GM18867 (cell line): ENCODE measurements around the gene RASSF8.
"Not testable (repeated sequence)": the region's sequence is repeated elsewhere in the genome, so short reads cannot be mapped to it uniquely, and the experiment has no call there.

ENCODE experiments used
- ATAC-seq: cut with Tn5 transposase; IDR thresholded peaks from one replicate; pipeline ENCODE4 v1.9.1; 2021; ENCODE audit warnings: mild to moderate bottlenecking, moderate library complexity; ENCODE audit not compliant: unreplicated experiment

RASSF8 gene

DNA sequence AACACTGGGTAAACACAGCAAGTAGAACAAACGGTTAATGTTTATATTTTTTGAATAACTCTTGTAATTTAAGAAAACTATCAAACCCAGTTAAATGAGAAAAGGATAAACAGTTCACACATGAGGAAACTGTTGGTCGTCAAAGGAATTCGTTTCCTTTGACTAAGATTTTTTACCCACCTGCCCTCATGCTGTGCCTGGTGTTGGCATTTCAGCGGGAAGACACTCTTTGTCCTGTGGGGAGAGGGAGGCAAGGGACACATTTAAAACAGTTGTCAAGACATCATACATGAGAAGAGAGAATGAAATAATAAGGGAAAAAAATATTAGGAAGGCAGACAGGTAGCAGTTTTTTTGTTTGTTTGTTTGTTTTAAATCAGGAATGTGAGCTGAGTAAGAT lies 95.9 kb downstream of the RASSF8 start:
- ATAC-seq = no peak

DNA sequence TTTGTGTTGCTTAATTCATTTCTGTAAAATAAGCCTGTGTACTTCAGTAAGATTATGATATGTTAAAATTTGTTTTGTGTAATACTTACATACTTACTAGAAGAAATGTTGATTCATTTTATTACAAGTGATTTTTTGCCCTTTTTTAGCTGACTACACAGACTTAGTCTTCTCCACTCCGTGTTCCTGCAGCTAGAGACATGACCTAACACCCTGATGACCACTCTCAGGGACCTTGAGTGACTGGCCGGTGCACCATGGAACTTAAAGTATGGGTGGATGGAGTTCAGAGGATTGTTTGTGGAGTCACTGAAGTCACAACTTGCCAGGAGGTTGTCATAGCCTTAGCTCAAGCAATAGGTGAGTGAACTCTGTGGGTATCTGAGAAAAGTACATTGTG lies 96.6 kb downstream of the RASSF8 start:
- no peak for ATAC-seq

DNA sequence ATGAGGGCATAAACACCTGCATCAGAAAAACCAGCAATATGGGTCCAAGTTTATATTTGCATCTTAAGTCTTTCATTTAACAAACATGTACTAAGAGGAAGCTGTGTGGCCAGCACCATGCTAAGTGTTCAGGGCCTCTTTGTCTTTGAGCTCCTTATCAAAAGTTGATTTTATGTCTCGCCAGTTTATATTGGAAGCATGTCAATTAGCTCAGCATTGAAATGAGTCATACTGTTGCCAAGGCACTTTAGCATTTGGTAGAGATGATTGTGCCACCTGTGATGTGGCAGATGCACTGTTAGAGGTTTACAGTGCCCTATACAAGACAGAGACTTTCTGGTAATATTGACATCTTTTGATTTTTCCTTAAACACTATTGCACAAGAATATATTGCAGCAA lies 97.9 kb downstream of the RASSF8 start:
- ATAC-seq = no peak

DNA sequence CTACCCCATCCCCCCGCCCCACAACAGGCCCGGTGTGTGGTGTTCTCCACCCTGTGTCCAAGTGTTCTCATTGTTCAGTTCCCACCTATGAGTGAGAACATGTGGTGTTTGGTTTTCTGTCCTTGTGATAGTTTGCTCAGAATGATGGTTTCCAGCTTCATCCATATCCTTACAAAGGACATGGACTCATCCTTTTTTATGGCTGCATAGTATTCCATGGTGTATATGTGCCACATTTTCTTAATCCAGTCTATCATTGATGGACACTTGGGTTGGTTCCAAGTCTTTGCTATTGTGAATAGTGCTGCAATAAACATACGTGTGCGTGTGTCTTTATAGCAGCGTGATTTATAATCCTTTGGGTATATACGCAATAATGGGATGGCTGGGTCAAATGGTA lies 98.8 kb downstream of the RASSF8 start:
- not testable (repeated sequence) for ATAC-seq

DNA sequence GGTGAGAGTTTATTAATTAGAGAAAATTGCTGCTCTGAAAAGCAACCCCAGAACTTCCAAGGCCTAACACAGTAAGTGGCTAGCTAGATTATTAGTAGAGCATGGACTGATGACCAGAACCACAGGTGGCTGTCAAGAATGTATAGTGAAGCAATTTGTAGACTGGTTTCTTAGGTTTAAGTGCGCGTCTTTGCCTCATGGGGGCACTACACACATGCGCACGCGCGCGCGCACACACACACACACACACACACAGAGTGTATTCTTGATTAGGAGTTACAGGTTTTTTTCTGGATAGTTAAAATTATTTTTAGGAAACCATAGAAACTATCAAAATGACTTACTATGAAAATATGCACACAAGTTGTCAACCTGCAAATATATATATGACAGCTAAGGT lies 99.8 kb downstream of the RASSF8 start:
- ATAC-seq = peak; percentile 38

DNA sequence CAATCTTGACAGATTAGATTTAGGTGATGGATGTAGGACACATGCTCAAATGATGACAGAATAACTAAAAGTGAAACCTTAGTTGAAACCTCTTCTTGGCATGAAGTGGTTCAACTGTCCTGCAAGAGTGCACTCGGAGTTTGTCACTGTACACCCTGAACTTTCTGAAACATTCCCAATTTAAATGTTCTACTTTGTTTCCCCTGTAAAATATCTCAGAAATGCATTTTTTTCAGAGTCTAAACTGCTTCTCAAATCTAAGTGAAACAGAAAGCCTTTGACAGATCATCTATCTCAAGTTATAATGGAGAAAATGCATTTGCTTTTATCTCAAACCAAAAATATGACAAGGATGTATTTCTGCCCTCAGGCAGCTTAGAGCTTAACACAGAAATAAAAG lies 100.3 kb downstream of the RASSF8 start:
- peak; percentile 74 for ATAC-seq

DNA sequence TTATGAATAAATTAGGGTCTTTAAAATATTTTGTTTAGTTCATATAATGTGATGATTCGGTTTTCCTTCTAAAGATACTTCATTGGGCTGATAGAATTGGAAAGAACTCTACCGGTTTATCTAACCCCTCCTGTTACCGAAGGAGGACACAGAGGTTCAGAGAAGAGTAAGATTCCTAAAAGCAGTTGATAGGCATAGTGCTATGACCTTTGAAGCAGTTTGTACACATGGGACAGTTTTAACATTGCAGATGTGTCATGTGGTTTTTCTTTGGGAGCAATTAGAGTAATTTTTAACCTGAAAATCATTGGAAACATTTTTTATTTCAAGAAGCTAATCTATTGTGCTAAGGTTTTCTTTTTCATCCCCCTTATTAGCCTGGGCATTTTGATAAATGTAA lies 103.5 kb downstream of the RASSF8 start:
- ATAC-seq = no peak

DNA sequence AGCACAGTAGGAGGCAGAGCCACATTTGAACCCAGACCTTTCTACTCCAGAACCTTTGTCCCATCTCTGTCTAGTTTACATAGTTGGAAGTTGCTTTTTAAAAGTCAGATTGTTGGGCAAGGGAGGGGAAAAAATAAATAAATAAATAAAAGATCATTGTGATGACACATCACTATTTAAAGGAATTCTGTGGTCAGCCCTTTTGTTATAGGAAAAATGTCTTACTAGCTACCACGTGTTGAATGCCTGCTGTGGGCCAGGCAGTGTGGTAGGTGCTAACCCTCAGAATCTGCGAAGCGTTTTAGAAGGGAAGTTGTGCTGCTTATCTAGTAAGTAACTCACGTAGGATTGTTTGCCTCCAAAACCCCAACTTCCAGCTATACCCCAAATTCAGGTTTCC lies 104.1 kb downstream of the RASSF8 start:
- no peak for ATAC-seq

DNA sequence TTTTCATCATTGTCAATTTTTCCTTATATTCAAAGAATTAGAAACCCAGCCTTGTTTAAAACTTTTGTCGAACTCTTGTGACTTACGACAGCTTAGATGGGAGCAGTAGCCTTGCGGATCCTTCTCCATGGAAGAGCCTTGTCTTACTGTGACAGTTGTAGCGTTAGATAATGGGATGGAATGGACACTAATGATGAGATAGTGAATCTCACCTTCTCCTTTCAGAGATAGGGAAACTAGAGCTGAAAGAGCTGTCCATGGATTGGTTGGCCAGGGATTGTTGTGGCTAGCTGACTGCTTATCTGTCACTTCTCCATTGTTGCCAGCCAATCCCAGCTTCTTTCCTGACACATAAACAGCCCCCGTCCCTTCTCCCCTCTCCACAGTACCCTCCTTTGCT lies 107.0 kb downstream of the RASSF8 start:
- ATAC-seq = no peak

DNA sequence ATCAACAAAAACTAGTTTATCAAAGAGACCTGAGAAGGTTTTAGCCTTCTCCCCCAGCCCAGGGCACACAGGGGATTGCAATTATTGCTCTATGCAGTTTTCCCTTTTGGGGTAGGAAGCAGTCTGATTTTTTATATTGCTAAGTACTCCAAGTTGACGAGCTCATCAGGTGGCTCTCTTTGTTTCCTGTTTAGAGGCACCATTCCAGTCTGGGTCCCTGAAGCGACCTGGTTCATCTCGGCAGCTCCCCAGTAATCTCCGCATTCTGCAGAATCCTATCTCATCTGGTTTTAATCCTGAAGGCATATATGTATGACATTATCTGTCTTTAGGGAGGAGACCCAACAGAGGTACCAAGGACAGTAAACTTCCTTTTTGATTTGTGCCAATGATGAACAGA lies 110.0 kb downstream of the RASSF8 start:
- ATAC-seq = no peak

DNA sequence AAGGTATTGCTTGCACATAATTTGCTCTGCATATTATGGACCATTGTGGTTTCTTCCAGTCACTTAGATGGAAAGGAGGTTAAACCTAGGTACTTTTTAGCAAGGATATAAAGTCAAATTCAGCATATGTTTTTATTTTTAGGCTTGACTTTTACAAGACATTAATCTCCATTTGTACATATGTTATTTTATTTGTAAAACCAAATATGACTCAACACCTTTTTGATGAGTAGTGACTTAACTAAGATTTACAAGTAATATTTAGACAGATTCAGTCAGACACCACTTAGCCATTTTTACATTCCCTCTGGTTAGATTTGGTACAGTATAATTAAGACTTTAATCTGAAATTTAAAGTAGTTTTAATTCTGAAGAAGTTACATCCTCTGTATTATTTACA lies 111.3 kb downstream of the RASSF8 start:
- no peak for ATAC-seq

DNA sequence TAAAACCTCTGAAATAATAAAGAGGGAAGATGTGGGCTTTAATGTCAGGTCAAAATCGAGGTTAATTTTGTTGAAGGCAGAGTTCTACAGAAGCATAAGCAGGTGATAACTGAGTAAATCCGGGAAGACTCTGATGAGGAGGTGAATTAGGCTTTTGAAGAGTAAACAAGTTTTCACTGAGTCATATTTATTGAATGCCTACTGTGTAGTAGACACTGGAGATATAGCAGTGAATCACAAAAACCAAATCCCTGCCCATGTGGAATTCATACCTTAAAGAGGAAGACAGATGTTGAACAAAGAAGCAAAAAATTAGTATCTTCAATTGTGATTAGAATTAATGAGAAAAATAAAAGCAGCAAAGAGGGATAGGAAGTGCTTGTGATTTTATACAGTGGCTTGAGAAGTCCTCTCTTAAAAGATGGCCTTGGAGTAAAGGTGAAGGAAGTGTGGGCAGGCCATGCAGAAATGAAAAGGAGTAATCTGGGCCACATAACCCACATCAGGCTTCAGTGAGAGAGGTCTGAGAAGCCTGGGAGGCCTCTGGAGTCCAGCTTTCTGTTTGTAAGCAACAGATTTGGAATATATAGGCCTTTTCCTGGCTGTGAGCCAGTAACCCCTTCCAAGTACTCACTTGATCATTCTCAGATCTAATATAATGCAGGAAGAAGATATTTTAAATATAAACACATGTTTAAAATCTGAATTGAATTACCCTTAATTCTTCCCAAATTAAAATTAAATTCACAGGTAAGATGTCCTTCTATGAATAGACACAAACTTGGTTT lies 119.6 kb downstream of the RASSF8 start:
- no peak for ATAC-seq

DNA sequence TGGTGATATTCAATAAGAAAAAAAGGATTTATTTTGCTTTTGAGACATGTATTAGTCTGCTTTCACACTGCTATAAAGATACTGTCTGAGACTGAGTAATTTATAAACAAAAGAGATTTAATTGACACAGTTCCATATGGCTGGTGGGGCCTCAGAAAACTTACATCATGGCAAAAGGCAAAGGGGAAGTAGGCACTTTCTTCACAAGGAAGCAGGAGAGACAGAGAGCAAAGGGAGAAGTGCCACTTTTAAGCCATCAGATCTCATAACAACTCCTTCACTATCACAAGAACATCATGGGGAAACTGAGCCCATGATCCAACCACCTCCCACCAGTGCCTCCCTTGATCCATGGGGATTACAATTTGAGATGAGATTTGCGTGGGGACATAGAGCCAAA lies 122.4 kb downstream of the RASSF8 start:
- no peak for ATAC-seq

DNA sequence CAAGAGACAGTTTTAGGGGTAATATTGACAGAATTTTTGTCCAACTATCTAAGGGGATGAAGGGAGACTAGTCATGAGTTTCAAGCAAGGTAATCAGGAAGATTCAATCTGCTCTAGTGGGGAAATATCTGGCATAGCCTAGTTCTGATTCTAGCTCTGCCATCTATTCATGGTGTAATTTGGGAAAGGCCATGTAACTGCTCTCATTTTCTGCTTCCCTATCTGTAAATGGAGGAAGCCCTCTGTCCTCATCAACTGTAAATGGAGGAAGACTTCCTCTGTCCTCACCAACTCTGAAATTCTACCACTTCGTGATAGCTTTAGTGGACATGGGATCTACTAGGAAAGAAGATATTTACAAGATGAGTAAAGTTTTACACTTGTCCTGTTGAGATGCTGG lies 128.5 kb downstream of the RASSF8 start:
- no peak for ATAC-seq

DNA sequence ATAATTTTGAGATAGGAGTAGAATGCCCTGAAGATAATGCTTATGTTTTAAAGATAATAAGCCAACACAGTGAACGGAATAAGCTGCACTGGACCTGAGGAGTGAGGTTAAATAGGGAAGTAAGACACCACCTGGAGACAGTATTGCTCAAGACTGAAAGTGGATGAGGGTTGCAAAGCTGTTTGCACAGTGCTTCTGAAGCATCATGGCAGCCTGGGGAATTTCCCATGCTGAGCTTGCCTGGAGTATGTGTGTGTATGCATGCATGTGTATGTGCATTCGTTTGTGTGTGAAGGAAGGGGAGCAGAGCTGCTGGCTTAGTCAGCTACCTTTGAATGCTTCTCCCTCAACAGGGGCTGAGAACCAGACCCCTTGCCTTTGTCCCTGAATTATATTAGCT lies 130.5 kb downstream of the RASSF8 start:
- ATAC-seq = peak; percentile 95

DNA sequence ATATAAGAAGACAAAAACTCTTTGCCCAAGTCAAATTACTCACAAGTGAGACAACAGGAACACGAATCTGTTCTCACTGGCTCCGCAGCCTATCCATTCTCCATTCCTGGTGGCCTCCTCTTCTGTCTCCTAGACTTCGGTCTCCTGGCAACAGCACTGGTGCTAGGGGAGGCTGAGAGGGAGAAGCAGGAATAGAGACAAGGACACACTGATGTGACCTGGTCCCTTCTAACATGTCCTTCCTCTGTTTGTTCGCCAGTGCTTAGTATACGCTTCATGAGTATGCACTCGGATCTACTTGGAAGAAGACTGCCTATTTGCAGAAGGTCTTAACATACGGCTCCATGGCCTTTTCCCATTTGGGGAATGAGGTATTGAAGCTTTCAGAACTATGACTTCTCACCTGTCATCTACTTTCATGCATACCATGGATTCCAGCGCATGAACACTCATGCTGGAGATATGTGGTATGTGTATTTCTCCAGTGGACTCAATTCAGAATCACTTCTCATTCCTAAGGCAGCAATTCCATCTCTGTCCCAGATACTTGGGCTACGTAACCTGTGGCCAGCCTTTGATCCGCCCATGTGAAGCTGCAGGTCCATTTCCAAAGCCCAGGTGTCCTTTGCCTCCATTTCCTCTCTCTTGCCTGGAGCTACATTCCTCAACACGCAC lies 132.5 kb downstream of the RASSF8 start:
- ATAC-seq = no peak

DNA sequence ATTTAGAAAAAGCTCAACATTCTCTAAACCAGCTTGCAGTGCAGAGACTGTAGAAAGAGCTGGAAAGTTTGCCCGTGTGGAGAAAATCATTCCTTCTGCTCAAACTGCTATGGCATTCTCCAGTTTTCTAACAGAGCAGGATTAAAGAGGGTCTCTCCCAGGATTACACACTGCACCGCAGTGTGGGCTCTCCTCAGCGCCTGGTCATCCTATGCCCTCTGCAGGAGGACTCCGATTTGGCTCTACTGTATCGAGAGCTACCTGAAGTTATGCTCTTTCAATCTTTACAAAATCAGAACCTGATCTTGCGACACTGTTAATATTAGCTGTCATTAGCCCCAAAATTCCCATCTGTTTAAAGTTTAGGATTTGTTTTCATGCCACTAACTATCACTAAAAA lies 133.3 kb downstream of the RASSF8 start:
- no peak for ATAC-seq

DNA sequence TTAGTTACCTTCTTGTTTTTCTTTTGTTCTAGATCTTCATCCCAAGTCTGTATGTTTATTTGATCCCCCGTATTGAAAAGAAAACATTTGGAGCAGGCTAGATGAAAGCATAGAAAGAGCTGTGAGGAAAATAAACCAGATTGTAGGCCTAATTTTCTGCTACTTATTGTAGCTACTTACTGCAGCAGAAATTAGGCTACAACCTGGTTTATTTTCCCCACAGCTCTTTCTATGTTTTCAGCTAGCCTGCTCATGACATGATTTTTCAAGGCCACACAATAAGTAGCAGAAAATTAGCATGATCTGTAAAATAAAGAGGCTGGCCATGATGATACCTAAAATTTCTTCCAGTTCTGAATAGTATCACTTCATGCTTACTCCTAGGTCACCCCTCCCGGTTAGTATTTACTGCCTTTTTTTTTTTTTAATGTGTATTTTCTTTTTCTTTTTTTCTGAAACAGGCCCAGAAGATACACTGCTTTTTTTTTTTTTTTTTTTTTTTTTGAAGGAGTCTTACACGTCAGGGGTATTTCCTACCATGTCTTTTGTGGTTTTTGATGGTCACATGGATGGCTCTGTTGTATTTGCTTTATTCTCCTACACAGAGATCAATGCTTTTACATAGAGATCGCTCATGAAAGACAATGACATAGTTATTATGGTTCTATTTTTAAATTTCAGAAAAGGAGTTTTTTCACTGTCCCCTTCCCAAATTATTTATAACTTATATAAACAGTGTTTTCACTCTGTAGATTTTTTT lies 134.0 kb downstream of the RASSF8 start:
- no peak for ATAC-seq

DNA sequence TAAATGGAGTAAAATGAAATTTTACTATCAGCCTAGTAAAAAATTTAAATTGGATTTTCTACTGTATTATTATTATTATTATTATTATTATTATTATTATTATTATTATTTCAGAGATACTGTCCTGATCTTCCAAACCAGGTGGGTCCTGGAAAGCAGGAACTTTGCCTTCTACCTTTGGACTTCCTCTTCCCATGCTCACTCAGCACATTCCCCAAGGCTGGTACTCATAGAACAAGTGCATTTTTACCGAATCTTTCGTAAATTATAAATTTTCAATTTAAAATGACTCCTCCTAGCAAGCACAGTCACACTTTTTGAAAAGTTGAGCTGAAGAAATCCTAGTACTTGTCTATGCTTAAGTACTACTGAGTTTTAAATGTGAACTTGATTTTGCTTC lies 136.7 kb downstream of the RASSF8 start:
- no peak for ATAC-seq

DNA sequence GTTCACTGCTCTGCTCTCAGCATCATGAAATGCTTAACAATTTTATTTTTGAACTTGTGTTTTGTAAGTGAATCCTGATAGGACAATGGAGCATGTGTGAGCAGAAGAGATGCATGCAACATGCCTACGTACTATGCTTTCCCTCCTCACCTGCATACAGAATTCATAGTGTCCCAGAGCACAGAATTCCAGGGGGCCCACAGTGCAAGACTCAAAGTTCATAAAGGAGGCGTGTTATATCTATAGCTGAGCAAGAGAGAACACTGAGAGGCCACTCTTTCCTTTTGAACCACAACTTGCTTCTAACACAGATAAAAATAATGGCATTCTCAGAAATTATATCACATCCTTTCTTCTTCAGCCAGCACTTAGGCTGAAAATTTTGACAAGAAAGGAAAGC lies 137.6 kb downstream of the RASSF8 start:
- ATAC-seq = no peak

DNA sequence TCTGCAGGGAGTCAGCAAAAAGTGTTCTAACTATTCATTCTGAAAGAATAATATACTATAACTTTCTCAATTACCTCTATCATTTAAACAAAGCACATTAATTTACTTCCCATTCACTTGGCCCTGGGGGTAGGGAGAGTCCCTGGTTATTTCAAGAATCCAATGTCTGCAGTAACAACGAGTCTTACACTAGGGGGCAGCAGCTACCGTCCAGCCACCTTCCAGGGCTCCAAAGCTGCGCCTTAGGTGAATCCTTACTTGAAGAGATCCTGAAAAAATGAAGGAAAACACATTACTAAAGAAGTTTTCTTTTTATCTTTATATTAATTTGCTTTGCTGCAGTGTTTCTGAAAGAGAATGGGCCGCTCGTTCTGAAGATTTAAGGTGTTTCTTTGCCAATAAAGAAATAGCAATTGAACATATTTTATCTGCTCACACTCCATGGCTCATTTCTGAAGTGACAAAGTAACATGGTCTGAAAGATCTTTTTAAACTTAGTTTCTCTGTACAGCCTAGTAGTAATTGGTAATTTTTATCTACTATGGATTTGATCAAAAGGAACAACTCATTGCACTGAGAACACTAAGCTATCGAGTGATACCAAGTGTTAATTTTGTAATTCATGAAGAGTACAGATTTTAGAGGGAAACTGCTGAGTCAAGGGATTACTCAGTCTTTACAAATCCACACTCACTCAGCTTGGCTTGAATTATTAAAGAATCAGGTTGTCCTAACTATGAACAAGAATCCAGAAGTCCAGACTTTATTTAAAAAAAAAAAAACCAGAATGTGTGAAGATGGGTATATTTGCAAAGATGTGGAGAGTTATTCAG lies 138.8 kb downstream of the RASSF8 start:
- peak; percentile 74 for ATAC-seq
